Body of pancreas (tissue), 4 donors: ENCODE results near the gene ADCY5. TPM values are rescaled to one million over a fixed set of nuclear protein-coding genes. Genes with fewer than 3 reads are reported as not detected.

ENCODE experiments used
- ATAC-seq: fragments of 150-250 bp; one replicate; pipeline ENCODE4 v1.9.1; 2016
- DNase-seq, 4 donors: peaks; one replicate each; pipeline ENCODE4 v3.0.0-alpha.2; 2019
- H3K27ac ChIP-seq, 4 donors: fragments of 200-600 bp; sonication (generic); 1 replicate in 3 of 4; 2 replicates in 1 of 4; pipeline versions ENCODE4 v1.5.1 to v1.6.1; 2016 to 2019; ENCODE audit warnings: mild to moderate bottlenecking in 1 of 4, mixed read lengths in 1 of 4, moderate library complexity in 1 of 4
- H3K27me3 ChIP-seq, 2 donors: fragments of 200-600 bp; sonication (generic); one replicate each; pipeline ENCODE4 v1.6.0; 2016; ENCODE audit warnings: mild to moderate bottlenecking in 1 of 2
- H3K36me3 ChIP-seq, 2 donors: fragments of 200-600 bp; sonication (generic); replicated peaks in 1 of 2; 2 replicates each; pipeline ENCODE4 v1.5.1; 2016; ENCODE audit warnings: low read depth in 2 of 2; ENCODE audit not compliant: insufficient read depth in 1 of 2
- H3K4me1 ChIP-seq: fragments of 200-600 bp; sonication (generic); one replicate; pipeline ENCODE4 v1.6.0; 2016
- H3K4me3 ChIP-seq, 2 donors: fragments of 200-600 bp; sonication (generic); 1 replicate in 1 of 2; 2 replicates in 1 of 2; pipeline ENCODE4 v1.5.1; 2016 to 2019
- H3K9me3 ChIP-seq, 3 donors: fragments of 200-600 bp; sonication (generic); 1 replicate in 2 of 3; 2 replicates in 1 of 3; pipeline ENCODE4 v1.5.1; 2016
- CTCF ChIP-seq, 7 experiments: fragments of 450-650 bp in 4 of 7; fragments of 200-600 bp in 3 of 7; sonication (generic) in 3 of 7; IDR thresholded peaks; one replicate each; pipeline ENCODE4 v1.5.1; 2016 to 2019; ENCODE audit warnings: antibody characterized with exemption in 7 of 7
- POLR2A ChIP-seq, 3 donors: fragments of 450-650 bp; IDR thresholded peaks; one replicate each; pipeline ENCODE4 v1.6.1; 2016; ENCODE audit warnings: antibody characterized with exemption in 3 of 3, mild to moderate bottlenecking in 2 of 3
- WGBS, 2 donors: methylation state at CpG; one replicate each; pipeline ENCODE4 v1.1.5; 2017; 5-methylcytosine and 5-hydroxymethylcytosine counted together
- intact Hi-C: fragments of 100-400 bp; cut with DNase I; formaldehyde crosslinking; loops from one replicate; pipeline ENCODE4 v1.15.1; 2023
- total RNA-seq, 2 donors: library from RNA; depleted of rRNA; stranded (reverse); fragments of >200 nt; gene quantifications; one replicate each; pipeline ENCODE4 v1.1.0, GENCODE V29; 2016

The ADCY5 gene
- total RNA-seq, 2 donors from 2014 or later = 10.6 to 18.8 TPM

DNA sequence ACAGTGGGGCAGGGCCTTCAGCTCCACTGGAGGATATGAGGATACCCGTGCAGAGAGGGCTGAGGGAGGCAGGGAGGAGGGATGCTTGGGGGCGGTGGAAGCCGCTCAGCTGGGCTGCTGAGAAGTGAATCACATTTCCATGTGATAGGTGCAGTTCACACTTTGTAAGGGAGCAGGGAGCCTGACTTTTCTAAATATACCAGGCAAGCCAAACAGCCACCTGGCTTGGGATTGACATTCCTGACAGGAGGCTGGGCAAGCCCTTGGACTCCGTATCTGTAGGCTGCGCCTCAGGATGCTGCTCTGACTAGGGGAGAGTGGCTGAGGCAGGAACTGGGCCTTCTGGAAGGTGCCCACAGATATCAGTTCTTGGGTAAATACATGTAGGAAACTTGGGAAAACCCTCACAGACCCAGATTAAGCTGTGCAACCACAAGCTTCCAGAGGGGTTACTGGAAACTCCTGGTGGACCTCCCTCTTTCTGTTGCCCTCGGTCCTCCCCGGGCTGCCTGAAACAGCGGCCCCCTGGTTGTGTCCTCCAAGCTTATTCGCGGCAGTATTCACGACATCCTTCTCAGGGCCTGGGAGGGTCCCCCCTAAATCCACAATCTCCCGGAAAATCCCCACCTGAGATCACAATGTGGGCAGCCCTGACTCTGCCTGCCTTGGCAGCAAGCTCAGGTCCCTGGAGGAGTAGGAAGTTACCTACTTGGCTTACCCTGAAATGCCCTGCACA is 33.0 kb upstream of the ADCY5 start:
- H3K4me3 ChIP-seq = no peak overlapping the region
- H3K27ac ChIP-seq = no peak overlapping the region
- DNase-seq (no peak), ATAC-seq (no peak)
- H3K36me3 ChIP-seq = no peaks in the 10 kb centered on the region
- 81 to 84% methylated on average over 11 to 12 of the region's 12 CpGs for WGBS, 2 donors
- TF ChIP-seq CTCF (IDR thresholded peaks at IDR 0.05) (no peak), POLR2A (IDR thresholded peaks at IDR 0.05) (no peak)
- no peaks in the 10 kb centered on the region for H3K9me3 ChIP-seq
- no peaks in the 10 kb centered on the region for H3K4me1 ChIP-seq
- H3K27me3 ChIP-seq = no peaks in the 10 kb centered on the region
- intact Hi-C loops = no loop called here

DNA sequence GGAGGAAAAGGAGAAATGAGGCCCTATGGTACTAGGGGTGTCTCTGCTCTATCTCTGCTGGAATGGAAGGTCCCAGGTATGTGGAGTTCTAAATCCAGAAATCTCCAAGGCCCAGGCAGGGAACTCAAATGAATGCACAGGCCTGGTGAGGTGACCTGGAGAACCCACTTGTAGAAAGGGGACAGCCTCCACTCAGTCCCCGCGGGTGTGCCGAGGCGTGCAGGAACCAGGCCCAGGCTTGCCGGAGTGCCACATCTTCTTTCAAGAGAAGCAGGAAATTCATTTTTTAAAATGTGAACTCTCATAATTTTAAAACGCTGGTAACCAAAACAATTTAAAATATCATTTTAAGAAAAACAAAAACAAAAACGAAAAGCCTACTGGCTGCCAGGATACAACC is 32.2 kb upstream of the ADCY5 start:
- no peak for ATAC-seq
- TF ChIP-seq POLR2A (IDR thresholded peaks at IDR 0.05) (no peak), CTCF (IDR thresholded peaks at IDR 0.05) (no peak)
- whole genome bisulfite sequencing, 2 donors = 82 to 84% methylated on average over 7 of the region's 7 CpGs
- Histone ChIP-seq H3K27me3 (no peaks in the 10 kb centered on the region), H3K9me3 (no peaks in the 10 kb centered on the region), H3K4me1 (no peaks in the 10 kb centered on the region), H3K4me3 (no peak overlapping the region), H3K27ac (no peak overlapping the region), H3K36me3 (no peaks in the 10 kb centered on the region)
- DNase-seq = no peak
- intact Hi-C loops = no loop called here

DNA sequence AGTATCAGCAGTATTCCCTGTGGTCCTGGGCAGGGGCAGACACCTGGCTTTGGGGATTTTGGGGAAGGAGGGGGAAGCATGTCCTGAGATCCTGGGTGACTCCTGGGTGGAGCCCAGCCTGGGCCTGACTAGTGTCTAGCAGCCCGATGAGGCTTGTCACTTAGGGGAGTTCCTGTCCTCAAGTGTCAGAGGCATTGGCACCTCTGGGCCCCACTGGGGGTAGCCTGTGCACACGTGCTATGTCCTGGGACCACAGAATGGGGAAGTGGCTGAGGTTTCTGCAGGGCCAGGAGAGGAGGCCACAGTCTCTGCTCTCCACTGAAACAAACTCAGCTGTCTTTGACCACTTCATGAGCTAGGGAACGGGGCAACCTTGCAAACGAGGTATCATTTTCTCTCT is 31.5 kb upstream of the ADCY5 start:
- ATAC-seq (no peak), DNase-seq (no peak)
- TF ChIP-seq POLR2A (IDR thresholded peaks at IDR 0.05) = no peak
- no peak for TF ChIP-seq CTCF (IDR thresholded peaks at IDR 0.05)
- 61 to 63% methylated on average over 2 to 4 of the region's 4 CpGs for WGBS, 2 donors
- no peaks in the 10 kb centered on the region for H3K36me3 ChIP-seq
- H3K9me3 ChIP-seq = no peaks in the 10 kb centered on the region
- H3K4me3 ChIP-seq = no peak overlapping the region
- no peaks in the 10 kb centered on the region for H3K27me3 ChIP-seq
- intact Hi-C loops = no loop called here
- H3K27ac ChIP-seq = no peak overlapping the region
- no peaks in the 10 kb centered on the region for H3K4me1 ChIP-seq

DNA sequence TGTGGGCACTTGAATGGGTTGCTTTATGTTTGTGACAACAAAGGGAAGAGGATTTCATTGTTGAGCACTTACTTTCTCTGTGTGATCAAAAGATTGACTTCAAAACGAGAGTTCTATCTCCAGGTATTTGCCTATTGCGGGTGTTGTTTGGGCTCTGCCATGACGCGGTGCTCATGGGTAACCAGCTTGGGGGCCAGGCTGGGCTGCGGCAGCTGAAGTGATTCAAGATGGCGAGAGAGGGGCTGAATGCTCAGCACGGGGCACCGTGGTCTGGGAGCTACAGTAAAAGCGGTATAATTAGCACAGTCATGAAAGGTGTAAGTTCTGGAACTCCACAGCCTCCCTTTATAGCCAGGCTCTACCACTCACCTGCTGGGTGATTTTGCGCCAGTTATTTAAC is 31.0 kb upstream of the ADCY5 start:
- intact Hi-C loops = no loop called here
- Histone ChIP-seq H3K27ac (no peak overlapping the region), H3K9me3 (no peaks in the 10 kb centered on the region), H3K4me3 (no peak overlapping the region), H3K4me1 (no peaks in the 10 kb centered on the region), H3K36me3 (no peaks in the 10 kb centered on the region), H3K27me3 (no peaks in the 10 kb centered on the region)
- no peak for DNase-seq
- WGBS, 2 donors = 87 to 90% methylated on average over 10 of the region's 10 CpGs
- TF ChIP-seq POLR2A (IDR thresholded peaks at IDR 0.05) (no peak), CTCF (IDR thresholded peaks at IDR 0.05) (no peak)
- no peak for ATAC-seq

DNA sequence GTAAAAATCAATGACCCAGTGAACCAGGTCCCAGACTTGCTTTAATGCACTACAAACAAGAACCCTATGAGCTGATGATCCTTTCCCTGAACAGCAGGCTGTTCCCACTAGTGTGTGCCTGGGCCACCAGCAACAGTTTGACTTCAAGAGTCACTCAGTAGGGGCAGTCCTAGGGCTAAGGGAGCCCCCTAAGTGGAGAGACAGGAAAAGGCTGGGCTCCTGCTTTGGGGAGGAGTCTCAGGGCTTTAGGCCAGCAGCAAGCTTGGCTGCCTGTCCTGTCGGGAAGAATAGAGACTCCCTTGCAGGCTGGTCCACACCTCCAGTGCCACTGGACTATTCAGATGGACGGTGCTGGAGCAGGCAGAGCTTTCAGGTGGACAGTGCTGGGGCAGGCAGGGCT is 29.4 kb upstream of the ADCY5 start:
- intact Hi-C loops = no loop called here
- H3K9me3 ChIP-seq = no peaks in the 10 kb centered on the region
- no peak overlapping the region for H3K4me3 ChIP-seq
- 44% methylated on average over 2 of the region's 2 CpGs; no CpG with 5 or more reads in 1 of the 2 donors for WGBS, 2 donors
- no peak for ATAC-seq
- DNase-seq = no peak
- no peaks in the 10 kb centered on the region for H3K27me3 ChIP-seq
- TF ChIP-seq POLR2A (IDR thresholded peaks at IDR 0.05) (no peak), CTCF (IDR thresholded peaks at IDR 0.05) (no peak)
- H3K36me3 ChIP-seq = no peaks in the 10 kb centered on the region
- H3K27ac ChIP-seq = no peak overlapping the region
- H3K4me1 ChIP-seq = no peaks in the 10 kb centered on the region
